GM23338 (cell line): ENCODE results near the gene CYP26B1.

ENCODE experiments used
- CREB1 ChIP-seq: fragments of 250-450 bp; sonication (Bioruptor Pico); IDR thresholded peaks from 2 replicates; pipeline ENCODE4 v1.5.0; 2020; ENCODE audit warnings: low read depth, mild to moderate bottlenecking, moderate library complexity
- EZH2 ChIP-seq: fragments of 200-600 bp; sonication (generic); IDR thresholded peaks from one replicate; pipeline ENCODE4 v1.8.0; 2017; ENCODE audit warnings: antibody characterized with exemption, mild to moderate bottlenecking, low read depth; ENCODE audit not compliant: unreplicated experiment
- EZH2phosphoT487 ChIP-seq: fragments of 200-600 bp; sonication (generic); IDR thresholded peaks from one replicate; pipeline ENCODE4 v1.8.1; 2018; ENCODE audit warnings: antibody characterized with exemption; ENCODE audit not compliant: unreplicated experiment
- JUNB ChIP-seq: IDR thresholded peaks from one replicate; pipeline ENCODE4 v1.6.1; 2016; ENCODE audit warnings: antibody characterized with exemption; ENCODE audit not compliant: unreplicated experiment
- NANOG ChIP-seq: IDR thresholded peaks from 2 replicates; pipeline ENCODE4 v1.6.1; 2016; ENCODE audit warnings: antibody characterized with exemption, borderline replicate concordance
- POLR2AphosphoS5 ChIP-seq: IDR thresholded peaks from 2 replicates; pipeline ENCODE4 v1.6.1; 2016; ENCODE audit warnings: antibody characterized with exemption, low read depth
- REST ChIP-seq: IDR thresholded peaks from one replicate; pipeline ENCODE4 v1.6.1; 2018; ENCODE audit warnings: antibody characterized with exemption; ENCODE audit not compliant: unreplicated experiment
- STAT1 ChIP-seq: IDR thresholded peaks from one replicate; pipeline ENCODE4 v1.6.1; 2016; ENCODE audit warnings: antibody characterized with exemption; ENCODE audit not compliant: unreplicated experiment
- TF ChIP-seq, protein P1 (sequence below), 2 experiments: fragments of 200-600 bp in 1 of 2; sonication (generic) in 1 of 2; conservative IDR thresholded peaks; 2 replicates each; pipeline versions ENCODE4 v1.5.1 to v1.6.1; 2016 to 2017; ENCODE audit warnings: antibody characterized with exemption in 2 of 2, low read depth in 2 of 2, mild to moderate bottlenecking in 2 of 2, moderate library complexity in 1 of 2
- TF ChIP-seq, protein P2 (sequence below): IDR thresholded peaks from 2 replicates; pipeline ENCODE4 v1.6.1; 2016; ENCODE audit warnings: antibody characterized with exemption

- TF ChIP-seq, protein P1, sequence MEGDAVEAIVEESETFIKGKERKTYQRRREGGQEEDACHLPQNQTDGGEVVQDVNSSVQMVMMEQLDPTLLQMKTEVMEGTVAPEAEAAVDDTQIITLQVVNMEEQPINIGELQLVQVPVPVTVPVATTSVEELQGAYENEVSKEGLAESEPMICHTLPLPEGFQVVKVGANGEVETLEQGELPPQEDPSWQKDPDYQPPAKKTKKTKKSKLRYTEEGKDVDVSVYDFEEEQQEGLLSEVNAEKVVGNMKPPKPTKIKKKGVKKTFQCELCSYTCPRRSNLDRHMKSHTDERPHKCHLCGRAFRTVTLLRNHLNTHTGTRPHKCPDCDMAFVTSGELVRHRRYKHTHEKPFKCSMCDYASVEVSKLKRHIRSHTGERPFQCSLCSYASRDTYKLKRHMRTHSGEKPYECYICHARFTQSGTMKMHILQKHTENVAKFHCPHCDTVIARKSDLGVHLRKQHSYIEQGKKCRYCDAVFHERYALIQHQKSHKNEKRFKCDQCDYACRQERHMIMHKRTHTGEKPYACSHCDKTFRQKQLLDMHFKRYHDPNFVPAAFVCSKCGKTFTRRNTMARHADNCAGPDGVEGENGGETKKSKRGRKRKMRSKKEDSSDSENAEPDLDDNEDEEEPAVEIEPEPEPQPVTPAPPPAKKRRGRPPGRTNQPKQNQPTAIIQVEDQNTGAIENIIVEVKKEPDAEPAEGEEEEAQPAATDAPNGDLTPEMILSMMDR (conservative IDR thresholded peaks at IDR 0.05; ENCODE audit: low read depth in 2 of 2) = no peak
- TF ChIP-seq EZH2 = no peak
- no peak for TF ChIP-seq NANOG
- no peak for TF ChIP-seq POLR2AphosphoS5
- no peak for TF ChIP-seq STAT1
- TF ChIP-seq EZH2phosphoT487 = no peak
- no peak for TF ChIP-seq REST
- TF ChIP-seq CREB1 (CRISPR knock-in tag) = no peak
- TF ChIP-seq, protein P2, sequence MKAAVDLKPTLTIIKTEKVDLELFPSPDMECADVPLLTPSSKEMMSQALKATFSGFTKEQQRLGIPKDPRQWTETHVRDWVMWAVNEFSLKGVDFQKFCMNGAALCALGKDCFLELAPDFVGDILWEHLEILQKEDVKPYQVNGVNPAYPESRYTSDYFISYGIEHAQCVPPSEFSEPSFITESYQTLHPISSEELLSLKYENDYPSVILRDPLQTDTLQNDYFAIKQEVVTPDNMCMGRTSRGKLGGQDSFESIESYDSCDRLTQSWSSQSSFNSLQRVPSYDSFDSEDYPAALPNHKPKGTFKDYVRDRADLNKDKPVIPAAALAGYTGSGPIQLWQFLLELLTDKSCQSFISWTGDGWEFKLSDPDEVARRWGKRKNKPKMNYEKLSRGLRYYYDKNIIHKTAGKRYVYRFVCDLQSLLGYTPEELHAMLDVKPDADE = no peak
- no peak for TF ChIP-seq JUNB
Measured at GRCh38 chr2:72145289-72145657, 2.4 kb downstream of the CYP26B1 start.
